GM19455 (cell line): ENCODE measurements around the gene MT1E.
"Not testable (repeated sequence)": the region's sequence is repeated elsewhere in the genome, so short reads cannot be mapped to it uniquely, and the experiment has no call there.

ENCODE experiments used
- ATAC-seq: cut with Tn5 transposase; IDR thresholded peaks from one replicate; pipeline ENCODE4 v1.9.1; 2021; ENCODE audit not compliant: unreplicated experiment

MT1E gene

DNA sequence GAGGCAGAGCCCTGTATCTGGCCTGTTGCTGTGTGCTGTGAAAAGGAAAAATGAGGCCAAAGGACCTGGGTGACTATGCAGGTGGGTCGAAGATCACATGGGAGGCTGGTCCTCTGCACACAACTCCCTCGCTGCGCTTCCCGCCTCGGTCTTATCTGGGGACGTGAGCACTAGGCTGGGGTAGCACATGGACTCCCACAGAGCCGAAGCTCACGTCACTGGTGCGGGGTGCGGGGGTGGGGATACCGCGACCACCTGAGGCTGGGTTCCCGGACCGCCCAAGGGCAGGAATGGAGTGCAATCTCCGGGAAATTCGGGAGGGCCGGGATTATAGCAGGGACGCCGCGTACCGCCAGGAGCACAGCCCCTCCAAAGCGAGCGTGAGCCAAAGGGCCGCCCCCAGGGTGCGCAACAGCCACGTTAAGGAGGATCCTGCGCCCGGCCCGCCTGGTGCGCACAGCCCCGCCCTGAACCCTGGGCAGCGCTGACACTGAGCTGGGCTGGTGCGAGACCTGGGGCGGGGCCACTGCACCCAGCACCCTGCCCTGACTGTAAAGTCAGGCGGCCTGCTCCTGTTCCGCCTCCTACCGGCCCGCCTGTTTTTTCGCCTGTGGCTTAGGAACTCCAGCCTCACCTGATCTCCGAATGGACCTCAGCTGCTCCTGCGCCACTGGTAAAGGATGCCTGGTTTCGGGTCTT lies 17.6 kb downstream of the MT1E start:
- no peak for ATAC-seq

DNA sequence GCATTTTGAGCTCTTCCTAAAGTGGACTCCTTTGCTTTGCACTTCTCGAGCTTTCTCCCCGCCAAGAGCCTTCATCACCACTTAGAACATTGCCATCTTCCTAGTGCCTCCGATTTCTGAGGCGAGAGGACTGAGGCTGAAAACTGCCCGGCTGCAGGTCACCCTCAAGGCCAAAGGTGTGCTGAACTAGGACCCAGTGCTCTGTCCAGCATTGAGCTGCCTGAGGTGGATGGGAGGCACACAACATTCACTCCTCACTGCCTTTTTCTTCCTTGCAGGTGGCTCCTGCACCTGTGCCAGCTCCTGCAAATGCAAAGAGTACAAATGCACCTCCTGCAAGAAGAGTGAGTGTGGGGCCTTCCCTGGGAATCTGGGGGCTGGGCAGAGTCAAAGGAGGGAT lies 18.3 kb downstream of the MT1E start:
- no peak for ATAC-seq

DNA sequence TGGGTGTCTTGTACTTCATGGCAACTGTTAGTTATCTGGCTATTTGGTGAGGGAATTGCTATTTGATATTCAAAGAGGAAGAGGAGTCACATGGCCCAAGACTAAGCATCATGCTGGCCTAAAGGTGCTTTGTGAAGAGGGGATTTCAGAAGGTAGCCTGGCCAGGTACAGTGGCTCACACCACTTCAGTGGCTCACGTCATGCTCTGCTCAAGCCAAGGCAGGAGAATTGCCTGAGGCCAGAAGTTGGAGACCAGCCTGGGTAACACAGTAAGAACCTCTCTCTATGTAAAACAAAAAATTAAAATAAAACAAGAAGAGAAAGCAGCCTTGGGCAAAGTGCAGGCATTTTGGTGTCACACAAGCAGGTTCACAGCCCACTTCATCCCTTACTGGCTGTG lies 19.7 kb downstream of the MT1E start:
- ATAC-seq: no peak

DNA sequence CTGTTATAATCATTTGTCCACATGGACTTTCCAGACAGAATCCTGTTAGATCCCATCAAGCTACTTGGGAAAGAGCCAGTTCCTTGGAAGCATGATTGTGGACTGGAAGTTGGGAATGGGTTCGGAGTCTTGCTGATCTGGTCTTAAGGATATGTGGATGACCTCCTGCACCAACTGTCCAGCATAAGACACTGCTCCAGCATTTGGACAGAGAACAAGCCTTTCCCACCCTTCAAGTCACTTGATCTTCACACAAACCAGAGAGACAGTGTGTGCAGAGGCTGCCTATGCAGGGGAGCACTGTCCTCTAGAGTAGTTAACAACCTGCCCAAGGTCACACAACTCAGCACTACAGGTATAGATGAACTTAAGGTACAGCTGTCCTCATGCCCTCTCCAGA lies 20.3 kb downstream of the MT1E start:
- no peak for ATAC-seq

DNA sequence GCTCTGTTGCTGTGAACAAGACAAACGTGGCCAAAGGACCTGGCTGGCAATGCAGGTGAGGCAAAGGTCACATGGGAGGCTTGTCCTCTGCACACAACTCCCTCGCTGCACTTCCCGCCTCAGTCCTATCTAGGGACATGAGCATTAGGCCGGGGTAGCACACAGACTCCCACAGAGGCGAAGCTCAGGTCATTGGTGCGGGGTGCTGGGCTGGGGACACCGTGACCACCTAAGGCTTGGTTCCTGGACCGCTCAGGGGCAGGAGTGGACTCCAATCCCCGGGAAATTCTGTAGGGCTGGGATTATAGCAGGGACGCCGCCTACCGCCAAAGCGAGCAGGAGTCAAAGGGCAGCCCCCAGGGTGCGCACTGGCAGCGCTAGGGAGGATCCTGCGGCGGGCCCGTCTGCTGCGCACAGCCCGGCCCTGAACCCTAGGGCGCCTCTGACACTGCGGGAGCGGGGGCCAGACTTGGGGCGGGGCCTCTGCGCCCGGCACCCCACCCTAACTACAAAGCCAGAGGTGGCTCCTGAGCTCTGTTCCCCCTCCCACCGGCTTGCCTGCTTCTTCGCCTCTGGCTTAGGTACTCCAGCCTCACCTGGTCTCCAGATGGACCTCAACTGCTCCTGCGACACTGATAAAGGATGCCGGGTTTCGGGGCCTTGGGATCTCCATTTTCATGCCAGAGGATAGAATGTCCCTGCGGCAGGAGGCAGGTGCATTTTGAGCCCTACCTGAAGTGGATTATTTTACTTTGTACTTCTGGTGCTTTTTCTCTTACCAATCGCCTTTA lies 22.3 kb downstream of the MT1E start:
- ATAC-seq: no peak

DNA sequence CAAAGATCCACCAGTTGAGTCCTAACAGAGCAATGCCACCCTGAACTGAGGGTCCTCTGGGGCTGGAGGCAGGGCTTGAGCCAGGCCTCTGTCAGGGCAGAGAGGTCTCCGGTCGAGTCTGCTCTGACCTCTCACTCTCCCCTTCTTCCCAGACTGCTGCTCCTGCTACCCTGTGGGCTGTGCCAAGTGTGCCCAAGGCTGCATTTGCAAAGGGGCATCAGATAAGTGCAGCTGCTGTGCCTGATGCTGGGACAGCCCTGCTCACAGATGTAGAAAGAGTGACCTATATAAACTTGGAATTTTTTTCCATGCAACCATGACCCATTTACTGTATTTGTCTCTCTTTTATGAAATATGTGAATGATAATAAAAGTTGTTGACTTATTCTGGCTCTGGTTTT lies 23.7 kb downstream of the MT1E start:
- no peak for ATAC-seq

DNA sequence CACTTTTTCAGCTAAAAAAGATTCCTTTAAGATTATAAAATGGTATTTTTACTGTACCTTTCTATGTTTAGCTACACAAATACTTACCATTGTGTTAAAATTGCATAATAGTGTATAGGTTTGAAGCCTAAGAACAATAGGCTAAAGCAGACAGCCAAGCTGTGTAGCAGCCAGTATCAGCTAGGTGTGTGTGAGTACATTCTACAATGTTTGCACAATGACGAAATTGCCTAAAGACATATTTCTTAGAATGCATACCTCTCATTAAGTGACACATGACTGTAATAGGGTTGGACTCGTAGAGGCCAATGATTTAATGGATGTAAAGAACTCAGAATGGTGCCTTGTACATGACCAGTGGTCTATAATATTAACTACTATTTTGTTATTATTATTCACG lies 24.2 kb downstream of the MT1E start:
- ATAC-seq: no peak

DNA sequence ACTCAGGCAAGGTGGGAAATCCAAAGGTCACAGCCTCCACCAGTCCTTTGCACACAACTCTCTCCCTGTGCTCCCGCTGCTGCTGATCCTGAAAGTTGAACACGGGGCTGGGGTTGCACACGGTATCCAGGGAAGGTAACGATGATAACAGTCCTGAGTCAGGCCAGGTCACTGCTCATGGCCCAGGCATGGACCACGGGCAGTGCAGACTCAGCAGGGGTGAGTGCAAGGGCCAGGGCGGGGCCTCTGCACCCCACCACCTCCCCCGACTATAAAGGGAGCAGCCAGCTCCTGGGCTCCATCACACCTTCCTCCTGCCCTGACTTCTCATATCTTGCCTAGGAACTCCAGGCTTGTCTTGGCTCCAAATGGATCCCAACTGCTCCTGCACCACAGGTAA lies 26.0 kb downstream of the MT1E start, which contains the start of gene MT1B:
Gene MT1B (plus strand): TSS at position 301 of the 400 bp plus-strand sequence. CDS start 68 bp downstream, at position 369.
- ATAC-seq: no peak

DNA sequence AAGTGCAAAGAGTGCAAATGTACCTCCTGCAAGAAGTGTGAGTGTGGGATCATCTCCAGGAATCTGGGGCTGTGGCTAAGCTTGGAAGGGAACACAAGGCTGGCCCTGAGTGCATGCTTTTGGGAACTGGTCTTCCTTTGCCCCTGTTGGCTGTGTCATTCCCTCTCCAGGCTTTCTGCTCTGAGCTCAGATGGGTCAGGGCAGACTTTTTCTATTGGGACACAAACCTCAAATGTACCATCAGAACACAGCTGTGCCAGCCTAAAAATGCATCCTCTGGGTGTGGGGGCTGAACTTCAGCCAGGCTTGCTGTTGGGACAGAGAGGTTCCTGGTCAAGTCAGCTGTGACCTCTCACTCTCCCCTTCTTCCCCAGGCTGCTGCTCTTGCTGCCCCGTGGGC lies 27.0 kb downstream of the MT1E start:
- ATAC-seq: no peak

DNA sequence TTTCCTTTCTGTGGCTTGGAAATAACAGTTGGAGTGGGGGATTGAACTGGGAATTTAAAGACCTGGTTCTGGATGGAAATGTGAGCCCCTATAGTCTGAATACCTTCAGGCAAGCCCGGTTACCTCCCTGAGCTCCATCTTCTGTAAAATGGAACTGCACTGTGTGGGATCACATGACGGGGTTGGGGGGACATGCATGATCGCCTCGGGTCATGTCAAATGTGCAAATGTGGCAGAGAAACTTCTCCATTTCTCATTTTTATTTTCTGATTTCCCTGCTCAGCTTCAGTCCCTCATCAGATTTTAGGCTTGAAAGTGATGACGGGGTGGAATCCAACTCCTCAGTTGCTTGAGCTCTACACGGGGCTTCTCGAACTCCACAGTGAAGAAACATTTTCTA lies 27.6 kb downstream of the MT1E start:
- no peak for ATAC-seq

DNA sequence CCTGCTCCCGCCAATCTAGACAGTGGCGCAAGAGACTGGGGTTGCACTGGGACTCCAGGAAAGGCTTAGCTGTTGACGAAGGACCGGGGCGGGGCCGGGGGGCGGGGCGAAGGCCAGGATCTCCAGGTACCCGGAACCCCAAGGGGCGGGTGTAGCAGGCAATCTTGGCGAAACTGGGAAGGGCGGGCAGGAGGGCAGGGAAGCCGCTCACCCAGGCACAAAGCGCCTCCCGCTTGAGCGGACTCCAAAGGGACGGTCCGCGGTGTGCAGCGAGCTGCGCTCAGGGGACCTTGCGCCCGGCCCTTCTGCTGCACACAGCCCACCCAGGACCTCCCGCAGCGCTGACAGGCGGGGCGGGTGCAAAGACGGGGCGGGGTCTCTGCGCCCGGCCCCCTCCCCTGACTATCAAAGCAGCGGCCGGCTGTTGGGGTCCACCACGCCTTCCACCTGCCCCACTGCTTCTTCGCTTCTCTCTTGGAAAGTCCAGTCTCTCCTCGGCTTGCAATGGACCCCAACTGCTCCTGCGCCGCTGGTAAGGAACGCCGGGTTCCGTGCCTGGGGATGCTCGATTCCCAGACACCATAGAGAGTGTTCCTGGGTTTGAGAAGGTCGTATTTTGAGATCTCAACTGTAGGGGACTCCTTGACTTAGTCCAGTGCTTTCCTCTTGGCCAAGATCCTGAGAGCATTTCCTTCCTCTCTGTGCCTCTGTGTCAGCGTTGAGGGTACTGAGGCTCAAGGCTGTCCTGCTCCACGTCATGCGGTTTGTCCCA lies 32.2 kb downstream of the MT1E start, which contains the start of gene MT1F:
Gene MT1F (plus strand): TSS at position 405 of the 772 bp plus-strand sequence. CDS start 100 bp downstream, at position 505.
- no peak for ATAC-seq

DNA sequence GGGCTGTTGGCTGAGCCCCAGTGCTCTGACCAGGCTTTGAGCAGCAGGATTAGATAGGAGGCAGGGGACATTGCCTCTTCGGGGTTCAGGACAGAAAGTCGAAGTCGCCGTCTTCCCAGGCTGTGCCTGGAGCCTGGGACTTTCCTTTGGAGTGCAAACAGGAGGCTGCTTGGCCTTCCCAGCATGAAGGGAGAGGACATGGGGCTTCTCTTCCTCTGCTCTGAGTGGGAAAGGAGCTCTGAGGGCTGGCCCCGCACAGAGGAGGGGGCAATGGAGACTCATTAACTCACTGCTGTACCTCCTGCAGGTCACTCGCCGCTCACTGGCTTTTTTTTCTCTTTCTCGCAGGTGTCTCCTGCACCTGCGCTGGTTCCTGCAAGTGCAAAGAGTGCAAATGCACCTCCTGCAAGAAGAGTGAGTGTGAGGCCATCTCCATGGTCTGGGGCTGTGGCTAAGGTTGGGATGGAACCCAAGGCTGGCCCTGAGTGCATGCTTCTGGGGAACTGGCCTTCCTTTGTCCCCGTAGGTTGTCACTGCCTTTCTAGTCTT lies 32.8 kb downstream of the MT1E start:
- ATAC-seq: no peak

DNA sequence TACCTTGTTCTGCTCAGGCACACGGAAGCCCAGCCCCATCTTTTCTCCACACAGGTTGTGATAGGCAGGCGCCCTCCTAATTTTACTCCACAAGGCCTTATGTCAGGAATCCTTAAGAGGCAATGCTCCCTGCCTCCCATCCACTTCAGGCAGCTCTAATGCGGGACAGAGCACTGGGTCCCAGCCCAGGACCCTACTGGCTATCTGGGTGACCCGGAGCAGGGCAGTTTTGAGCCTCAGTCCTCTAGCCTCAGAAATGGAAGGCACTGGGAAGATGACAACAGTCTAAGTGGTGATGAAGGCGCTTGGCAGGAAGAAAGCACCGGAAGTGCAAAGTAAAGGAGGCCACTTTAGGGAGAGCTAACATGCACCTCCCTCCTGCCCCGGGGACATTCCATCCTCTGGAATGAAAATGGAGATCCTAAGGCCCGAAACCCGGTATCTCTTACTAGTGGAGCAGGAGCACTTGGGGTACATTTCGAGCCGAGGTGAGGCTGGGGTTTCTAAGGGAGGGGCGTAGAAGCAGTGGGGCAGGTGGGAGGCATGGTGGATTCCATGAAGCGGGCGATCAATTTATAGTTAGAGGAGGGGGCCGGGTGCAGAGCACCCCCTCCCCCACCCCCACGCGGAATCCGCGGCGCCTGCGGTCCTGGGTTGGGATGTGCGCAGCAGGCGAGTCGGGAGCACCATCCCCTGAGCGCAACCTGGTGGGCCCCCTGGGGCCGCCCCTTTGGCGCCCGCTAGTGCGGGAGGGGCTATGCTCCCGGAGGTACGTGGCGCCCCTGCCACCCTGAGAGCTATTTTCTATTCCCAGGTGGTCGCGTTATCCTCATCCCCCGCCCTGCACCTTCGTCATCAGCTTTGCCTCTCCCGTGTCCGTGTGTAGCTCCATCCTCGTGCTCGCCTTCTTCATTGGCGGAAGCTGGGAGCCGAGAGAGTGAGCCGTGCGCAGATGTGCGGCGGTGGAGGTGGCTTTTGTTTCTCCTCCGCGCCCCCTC lies 37.1 kb downstream of the MT1E start:
- ATAC-seq: no peak

DNA sequence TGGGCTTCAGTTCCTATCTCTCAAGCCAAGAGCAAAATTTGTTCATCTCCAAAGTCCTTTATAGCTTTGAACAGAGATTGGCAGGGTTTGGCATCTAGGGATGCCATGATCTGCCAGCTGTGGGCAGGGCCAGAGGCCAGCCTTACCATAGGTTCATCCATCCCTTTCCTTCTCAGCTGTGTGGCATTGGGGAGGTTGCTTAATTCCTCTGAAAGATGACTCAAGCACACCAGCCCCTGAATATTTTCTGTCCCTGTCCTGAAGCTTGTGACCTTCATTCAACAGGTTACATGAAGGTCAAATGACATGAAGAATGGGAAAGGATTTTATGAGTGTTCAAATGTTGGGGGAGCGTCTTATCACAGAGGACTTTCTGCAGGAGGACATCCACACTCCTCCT lies 38.9 kb downstream of the MT1E start:
- no peak for ATAC-seq

DNA sequence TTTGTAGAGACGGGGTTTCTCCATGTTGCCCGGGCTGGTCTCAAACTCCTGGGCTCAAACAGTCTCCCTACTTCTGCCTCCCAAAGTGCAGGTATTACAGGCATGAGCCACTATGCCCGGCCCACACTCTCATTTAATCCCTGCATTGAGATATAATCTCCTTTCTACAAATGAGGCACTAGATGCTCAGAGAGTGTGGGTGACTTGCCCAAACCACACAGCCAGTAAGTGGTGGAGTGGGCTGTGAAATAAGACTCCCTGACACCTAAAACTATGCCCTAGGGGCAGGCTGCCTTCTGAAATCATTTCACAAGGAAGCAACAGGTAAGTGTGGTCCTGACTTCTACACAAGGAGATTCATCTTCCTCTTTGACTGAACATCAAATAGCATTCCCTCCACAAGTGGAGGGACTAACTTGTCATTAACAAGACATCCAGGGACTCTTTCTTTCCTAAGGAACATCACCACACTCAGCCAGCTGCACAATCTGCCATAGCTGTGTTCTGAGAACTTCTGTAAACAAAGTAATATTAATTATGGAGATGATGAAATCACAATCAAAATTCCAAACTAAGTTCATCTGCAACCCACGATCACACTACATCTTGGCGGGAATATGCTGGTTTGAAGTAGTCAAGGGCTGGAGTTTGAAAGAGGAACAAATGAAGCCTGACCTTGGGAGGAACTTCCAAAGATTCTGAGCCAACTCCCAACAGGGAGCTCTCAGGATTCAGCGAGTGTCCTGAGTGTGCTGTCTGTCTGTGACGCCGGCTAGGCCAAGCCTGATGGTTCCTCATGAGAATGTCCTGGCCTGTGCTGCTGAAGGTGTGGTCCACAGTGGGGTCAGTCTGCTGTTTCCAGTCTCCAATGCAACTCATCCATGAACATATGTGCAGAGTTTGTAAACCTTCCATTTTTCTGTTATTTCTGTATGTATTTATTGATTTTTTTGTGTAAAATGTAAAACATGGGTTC lies 40.0 kb downstream of the MT1E start:
- ATAC-seq: not testable (repeated sequence)

DNA sequence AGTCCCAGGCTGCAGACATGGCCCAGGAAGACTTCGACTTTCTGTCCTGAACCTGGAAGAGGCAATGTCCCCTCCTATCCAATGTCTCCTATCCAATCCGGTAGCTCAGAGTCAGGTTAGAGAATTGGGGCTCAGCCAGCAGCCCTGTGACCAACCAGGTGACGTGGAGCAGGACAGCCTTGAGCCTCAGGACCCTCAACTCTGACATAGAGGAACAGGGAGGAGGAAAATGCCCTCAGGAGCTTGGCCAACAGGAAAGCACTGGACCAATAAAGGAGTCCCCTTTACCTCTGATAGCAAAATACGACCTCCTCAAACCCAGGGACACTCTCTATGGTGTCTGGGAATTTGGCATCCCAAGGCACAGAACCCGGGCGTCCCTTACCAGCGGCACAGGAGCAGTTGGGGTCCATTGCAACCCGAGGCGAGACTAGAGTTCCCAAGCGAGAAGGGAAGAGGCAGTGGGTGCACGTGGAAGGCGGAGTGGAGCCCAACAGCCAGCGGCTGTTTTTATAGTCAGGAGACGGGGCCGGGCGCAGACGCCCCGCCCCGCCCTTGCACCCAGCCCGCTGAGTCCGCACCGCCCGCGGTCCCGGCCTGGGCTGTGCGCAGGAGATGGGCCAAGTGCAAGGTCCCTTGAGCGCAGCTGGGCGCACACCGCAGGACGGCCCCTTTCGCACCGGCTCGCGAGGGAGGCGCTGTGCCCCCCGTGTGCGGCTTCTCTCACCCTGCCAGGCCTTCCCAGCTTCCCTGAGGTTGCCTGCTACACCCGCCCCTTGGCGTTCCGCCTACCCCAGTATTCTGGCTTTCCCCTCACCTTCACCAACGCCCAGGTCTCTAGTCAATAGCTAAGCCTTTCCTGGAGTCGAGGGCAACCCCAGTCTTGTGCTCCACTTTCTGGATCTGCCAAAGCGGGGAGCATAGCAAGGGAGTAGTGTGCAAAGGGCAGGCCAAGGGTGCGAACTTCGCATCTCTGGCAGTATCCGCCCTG lies 42.3 kb downstream of the MT1E start, which contains the start of gene MT1G:
Gene MT1G (minus strand): TSS at position 485 of the 991 bp plus-strand sequence. CDS start 72 bp downstream, at position 413.
- no peak for ATAC-seq

DNA sequence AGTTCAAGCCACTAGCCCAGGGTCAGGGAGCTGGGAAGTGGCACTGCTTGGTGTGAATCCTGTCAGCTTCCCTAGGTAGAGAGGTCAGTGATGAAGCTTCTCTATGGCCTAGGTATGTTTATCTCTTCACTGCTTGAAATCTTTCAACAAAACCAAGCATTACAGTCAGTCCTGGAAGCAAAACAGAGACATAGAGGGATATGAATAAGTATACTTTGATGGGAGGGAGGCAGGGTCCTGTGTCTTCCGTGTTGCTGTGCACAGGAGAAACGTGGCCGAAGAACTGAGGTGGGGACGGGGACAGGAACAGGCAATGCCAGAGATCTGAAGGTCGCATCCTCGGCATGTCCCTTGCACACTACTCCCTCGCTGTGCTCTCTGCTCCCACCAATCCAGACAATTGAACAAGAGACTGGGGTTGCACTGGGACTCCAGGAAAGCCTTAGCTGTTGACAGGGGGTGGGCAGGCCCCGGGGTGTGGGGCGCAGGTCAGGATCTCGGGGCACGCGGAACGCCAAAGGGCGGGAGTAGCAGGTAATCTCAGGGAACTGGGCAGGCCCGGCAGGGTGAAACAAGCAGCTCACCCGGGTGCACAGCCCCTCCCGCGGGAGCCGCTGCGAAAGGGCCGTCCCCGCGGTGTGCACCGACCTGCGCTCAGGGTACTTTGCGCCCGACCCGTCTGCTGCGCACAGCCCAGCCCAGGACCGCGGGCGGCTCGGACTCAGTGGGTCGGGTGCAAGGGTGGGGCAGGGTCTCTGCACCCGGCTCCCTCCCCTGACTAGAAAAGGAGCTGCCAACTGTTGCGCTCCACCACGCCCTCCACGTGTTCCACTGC lies 43.6 kb downstream of the MT1E start, which contains the start of gene MT1H:
Gene MT1H (plus strand): TSS at position 810 of the 835 bp plus-strand sequence. CDS start 71 bp downstream, outside the sequence.
- no peak for ATAC-seq
